ENCODE results near the gene DRAM2.
"Not testable (repeated sequence)": the region's sequence is repeated elsewhere in the genome, so short reads cannot be mapped to it uniquely, and the experiment has no call there.

DNA sequence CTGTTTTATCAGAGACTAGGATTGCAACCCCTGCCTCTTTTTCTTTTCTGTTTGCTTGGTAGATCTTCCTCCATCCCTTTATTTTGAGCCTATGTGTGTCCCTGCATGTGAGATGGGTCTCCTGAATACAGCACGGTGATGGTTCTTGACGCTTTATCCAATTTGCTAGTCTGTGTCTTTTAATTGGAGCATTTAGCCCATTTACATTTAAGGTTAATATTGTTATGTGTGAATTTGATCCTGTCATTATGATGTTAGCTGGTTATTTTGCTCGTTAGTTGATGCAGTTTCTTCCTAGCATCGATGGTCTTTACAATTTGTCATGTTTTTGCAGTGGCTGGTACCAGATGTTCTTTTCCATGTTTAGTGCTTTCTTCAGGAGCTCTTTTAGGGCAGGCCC is 62.6 kb downstream of the DRAM2 start:
- TF ChIP-seq ELF1 (tag; IDR thresholded peaks at IDR 0.05); EWSR1 (IDR thresholded peaks at IDR 0.05; ENCODE audit: borderline replicate concordance, low read depth, partially characterized antibody); ZNF395 (CRISPR knock-in tag; IDR thresholded peaks at IDR 0.05); ZNF639 (CRISPR knock-in tag; conservative IDR thresholded peaks at IDR 0.05 in 1 of 2, IDR thresholded peaks at IDR 0.05 in 1 of 2); RB1 (IDR thresholded peaks at IDR 0.05; ENCODE audit: low read depth); HNRNPL (IDR thresholded peaks at IDR 0.05; ENCODE audit: low read depth, low read length); GABPB2 (CRISPR knock-in tag; conservative IDR thresholded peaks at IDR 0.05); ATF2 (CRISPR knock-in tag; IDR thresholded peaks at IDR 0.05); CHD2 (IDR thresholded peaks at IDR 0.05; ENCODE audit: low read depth, low read length); ATF7 (IDR thresholded peaks at IDR 0.05); FOXK1 (CRISPR knock-in tag; IDR thresholded peaks at IDR 0.05; ENCODE audit: borderline replicate concordance): not testable (repeated sequence)
- TF ChIP-seq, protein P1, sequence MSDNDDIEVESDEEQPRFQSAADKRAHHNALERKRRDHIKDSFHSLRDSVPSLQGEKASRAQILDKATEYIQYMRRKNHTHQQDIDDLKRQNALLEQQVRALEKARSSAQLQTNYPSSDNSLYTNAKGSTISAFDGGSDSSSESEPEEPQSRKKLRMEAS (CRISPR knock-in tag; IDR thresholded peaks at IDR 0.05) = not testable (repeated sequence)
- TF ChIP-seq, protein P2, sequence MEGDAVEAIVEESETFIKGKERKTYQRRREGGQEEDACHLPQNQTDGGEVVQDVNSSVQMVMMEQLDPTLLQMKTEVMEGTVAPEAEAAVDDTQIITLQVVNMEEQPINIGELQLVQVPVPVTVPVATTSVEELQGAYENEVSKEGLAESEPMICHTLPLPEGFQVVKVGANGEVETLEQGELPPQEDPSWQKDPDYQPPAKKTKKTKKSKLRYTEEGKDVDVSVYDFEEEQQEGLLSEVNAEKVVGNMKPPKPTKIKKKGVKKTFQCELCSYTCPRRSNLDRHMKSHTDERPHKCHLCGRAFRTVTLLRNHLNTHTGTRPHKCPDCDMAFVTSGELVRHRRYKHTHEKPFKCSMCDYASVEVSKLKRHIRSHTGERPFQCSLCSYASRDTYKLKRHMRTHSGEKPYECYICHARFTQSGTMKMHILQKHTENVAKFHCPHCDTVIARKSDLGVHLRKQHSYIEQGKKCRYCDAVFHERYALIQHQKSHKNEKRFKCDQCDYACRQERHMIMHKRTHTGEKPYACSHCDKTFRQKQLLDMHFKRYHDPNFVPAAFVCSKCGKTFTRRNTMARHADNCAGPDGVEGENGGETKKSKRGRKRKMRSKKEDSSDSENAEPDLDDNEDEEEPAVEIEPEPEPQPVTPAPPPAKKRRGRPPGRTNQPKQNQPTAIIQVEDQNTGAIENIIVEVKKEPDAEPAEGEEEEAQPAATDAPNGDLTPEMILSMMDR (IDR thresholded peaks at IDR 0.05 in 2 of 3, conservative IDR thresholded peaks at IDR 0.05 in 1 of 3; ENCODE audit: insufficient read depth in 2 of 3, low read depth in 1 of 3, low read length in 3 of 3) = not testable (repeated sequence)
- TF ChIP-seq, protein P3, sequence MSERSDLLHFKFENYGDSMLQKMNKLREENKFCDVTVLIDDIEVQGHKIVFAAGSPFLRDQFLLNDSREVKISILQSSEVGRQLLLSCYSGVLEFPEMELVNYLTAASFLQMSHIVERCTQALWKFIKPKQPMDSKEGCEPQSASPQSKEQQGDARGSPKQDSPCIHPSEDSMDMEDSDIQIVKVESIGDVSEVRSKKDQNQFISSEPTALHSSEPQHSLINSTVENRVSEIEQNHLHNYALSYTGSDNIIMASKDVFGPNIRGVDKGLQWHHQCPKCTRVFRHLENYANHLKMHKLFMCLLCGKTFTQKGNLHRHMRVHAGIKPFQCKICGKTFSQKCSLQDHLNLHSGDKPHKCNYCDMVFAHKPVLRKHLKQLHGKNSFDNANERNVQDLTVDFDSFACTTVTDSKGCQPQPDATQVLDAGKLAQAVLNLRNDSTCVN (CRISPR knock-in tag; IDR thresholded peaks at IDR 0.05) = not testable (repeated sequence)

All from K562 (cell line).